Activated T-cell treated with anti-CD3 and anti-CD28 coated beads for 24 hours (primary cell): ENCODE results near the gene GABBR2.
"Not testable (repeated sequence)": the region's sequence is repeated elsewhere in the genome, so short reads cannot be mapped to it uniquely, and the experiment has no call there.

ENCODE experiments used
- DNase-seq: peaks from one replicate; pipeline ENCODE4 v3.0.0-alpha.2; 2020; ENCODE audit warnings: low read depth

GABBR2 gene

GRCh38 chr9:98593354-98594253, 115.1 kb downstream of the GABBR2 start:
- DNase-seq: no peak

DNA sequence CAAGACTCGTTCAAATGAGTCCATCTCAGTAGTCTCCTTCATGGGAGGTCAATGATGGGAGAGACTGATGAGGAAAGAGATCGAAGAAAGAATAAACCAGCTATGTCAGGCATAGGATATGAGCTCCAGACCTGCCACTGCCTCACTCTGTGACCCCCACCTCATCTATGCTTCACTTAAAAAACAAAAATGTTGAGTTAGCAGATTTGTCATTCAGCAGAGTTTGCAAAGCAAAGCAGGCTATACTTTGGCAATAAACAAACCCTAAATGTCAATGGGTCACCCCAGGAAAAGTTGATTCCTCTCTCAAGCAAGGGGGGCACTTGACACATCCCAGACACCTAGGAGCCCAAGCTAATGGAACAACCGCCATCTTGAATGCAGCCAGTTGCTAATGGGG, 117.0 kb downstream of the GABBR2 start:
- no peak for DNase-seq

DNA sequence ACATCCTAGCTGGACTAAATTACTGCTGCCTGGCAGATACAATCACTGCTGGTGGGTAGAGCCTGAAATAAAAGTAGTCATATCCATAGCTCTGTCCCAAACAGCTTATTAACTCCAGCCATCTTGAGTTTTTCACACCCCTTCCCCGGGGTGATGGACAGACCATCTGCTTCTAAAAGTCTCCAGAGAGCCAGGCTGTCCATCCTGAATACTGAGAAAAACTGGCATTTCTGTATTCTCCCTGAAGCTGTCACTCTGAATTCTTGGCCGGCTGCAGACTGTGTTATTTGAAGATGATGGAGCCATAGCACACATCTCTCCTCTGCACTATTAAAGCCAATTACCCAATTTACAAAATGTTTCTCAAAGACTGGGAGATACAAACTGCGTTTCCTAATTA, 118.6 kb downstream of the GABBR2 start:
- no peak for DNase-seq

DNA sequence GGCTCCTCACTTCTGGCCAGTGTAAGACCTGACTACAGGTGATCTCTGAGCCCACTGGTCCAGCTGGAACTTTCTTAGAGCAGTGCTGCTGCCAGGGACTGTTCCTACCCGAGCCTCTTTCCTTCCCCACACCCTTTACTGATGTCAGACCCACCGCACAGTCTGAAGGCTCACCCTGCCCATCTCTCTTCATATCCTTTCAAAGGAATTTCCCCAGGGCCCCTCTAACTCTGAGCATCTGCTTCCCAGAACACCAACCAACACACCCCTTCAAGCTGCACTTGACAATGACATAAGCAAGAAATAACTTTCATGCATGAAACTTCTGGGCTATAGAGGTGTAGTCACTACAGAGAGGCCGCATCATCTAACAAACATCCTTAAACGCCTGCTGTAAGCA, 119.6 kb downstream of the GABBR2 start:
- DNase-seq: no peak

- not testable (repeated sequence) for DNase-seq
These were observed 123.8 kb downstream of the GABBR2 start for GRCh38 chr9:98584853-98585438.

GRCh38 chr9:98584059-98584458, 124.7 kb downstream of the GABBR2 start:
- no peak for DNase-seq

- no peak for DNase-seq
These were observed 125.3 kb downstream of the GABBR2 start for GRCh38 chr9:98583417-98583816.

- no peak for DNase-seq
These were observed 127.8 kb downstream of the GABBR2 start for GRCh38 chr9:98580956-98581355.

DNA sequence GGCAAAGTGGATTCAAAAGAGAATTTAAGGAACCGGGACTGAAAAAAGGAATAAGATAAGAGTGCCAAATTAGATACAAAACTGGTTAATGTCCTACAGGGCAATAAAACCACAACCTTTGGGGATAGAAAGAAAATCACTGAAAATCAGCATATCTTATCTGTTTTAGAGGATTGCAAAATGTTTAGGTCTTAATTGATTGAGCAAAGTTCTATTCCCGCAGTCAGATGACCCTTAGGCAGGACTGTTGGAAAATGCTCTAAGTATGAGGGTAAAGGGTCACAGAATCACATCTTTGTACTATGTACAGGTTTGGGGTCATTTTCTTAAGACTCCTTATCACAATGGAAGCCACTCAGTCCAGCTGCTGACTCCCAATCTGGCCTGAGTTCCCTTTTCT, 129.0 kb downstream of the GABBR2 start:
- no peak for DNase-seq

DNA sequence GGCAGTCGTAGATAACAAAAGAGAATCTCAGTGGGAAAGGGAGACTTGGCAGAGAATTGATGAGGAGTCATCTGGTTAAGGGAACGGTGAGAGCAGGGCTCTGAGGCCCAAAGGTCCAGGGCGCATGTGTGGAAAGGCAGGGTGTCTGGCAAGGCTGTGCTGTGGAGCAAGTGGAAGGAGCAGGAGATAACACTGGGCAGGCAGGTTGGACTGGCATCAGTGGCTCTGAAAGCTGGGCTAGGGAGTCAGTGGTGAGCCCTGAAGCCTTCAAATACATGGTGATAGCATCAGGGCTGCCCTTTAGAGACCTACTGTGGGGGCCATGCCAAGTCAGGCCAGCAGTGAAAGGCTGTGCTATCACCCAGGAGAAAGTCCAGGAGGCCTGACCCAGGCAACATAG, 131.3 kb downstream of the GABBR2 start:
- DNase-seq: no peak

DNA sequence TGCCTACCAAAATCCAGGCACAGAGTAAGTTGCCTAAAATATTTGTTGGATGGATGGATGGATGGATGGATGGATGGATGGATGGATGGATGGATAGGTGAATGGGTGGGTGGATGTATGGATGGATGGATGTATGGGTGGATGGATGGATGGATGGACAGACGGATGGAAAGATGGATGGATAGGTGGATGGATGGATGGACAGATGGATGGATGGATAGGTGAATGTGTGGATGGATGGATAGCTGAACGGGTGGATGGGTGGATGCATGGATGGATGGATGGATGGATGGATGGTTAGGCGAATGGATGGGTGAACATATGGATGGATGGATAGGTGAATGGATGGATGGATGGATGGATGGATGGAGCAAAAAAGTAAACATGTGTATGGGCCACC, 131.9 kb downstream of the GABBR2 start:
- DNase-seq: no peak

- no peak for DNase-seq
These were observed 132.4 kb downstream of the GABBR2 start for GRCh38 chr9:98576354-98576753.

DNA sequence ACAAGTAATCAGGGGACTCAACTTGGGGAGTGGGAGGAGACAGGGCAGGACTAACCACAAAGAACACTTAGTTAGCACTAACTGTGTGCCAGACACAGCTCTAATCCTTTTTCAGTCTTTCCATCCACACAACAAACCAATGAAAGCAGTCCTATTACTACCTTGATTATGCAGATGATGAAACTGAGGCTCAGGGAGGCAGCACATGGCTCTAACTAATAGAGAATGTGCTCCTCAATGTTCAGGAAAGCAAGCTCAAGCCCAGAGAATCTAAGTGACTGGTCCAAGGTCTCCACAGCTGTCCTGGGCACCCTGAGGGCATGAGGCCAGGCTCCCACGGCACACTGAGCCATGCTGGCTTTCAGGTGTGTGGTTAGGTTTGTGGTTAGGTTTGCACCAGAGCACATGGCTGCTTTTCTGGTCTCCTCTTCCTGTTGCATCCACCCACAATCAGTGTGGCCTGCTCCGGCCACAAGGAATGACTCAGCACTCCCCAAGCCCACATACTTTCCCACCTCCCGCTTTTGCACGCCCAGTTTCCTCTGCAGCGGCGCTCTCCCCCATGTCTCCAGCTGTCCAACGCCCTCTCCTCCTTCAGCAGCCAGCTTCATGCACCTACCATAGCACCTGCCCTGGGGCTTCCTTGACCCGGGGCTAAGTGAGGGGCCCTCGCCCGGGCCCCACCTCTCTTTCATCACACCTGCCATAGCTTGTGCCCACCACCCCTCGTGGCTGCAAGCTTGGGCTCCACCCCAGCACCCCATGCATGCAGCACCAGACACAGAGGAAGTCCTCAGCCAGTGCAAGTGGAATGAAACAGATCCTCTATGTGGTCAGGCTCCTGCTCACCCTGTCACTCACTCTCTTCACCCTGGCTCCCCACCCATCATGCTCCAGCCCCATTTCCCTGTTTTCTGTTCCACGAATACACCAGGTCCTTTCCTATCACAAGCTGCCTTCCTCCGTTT, 133.1 kb downstream of the GABBR2 start:
- peak; percentile 5 for DNase-seq

DNA sequence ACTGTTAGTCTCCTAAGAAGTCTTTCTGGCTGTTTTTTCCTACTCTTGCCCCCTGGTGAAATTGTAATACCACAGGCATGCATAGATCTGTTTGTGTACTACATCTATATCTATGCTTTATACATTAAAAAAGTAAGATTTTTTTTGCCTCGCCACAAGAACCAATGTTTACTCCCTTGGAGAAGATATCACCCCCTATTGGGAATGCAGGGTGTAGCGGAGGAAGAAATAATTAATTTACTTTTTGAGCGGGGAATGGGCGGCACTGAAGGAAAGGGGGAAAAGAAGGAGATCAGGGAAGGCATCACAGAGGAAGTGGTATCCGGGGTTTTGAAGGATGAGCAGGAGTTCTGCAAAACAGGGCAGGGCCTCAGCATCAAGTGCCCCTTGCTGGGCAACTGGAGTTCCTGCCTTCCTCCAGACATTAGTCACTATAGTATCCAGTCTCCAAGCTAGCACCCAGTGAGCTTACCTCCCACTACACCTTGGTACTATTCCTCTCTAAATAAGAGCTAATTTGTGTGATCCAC, 134.9 kb downstream of the GABBR2 start:
- DNase-seq: no peak

DNA sequence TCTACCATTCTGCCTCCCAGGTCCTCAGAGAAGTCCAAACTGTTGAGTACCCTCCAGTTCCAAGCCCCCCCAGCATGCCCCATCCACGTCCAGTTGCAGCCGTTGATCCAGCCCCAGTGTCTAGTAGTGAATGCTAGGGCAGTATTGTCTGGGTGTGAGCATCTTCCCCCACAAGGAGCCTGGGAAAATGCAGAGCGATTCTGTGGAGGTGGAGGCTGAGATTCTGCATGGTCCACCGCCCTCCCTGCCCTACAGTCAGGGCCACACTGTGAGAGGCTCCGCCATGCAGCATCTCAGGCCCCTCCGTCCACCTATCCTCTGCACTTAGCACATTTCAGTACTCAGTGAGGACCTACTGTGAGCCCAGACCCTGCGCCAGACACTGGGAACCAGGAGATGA, 135.9 kb downstream of the GABBR2 start:
- DNase-seq: no peak

GRCh38 chr9:98572054-98572627, 136.6 kb downstream of the GABBR2 start:
- no peak for DNase-seq

GRCh38 chr9:98571643-98572042, 137.1 kb downstream of the GABBR2 start:
- DNase-seq: no peak

GRCh38 chr9:98570663-98571440, 137.9 kb downstream of the GABBR2 start:
- DNase-seq: no peak

- DNase-seq: no peak
These were observed 138.7 kb downstream of the GABBR2 start for GRCh38 chr9:98570055-98570454.

DNA sequence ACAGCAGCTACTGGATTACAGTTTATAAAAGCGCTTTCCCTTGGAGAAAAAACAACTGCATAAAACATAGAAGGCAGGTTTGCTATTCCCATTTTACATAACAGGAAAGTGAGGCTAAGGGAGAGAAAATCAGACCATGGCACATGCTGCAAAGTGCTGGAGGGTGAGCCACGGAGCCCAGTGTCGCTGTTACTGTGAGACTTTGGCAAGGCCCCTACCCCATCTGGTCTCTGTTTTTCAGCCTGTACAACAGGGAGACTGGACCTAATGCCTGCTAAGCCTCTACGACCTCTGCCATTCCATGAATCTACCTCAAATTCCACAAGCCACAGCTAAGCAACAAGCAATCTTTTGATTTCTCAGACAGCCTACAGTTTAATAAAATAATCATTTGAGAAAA, 139.2 kb downstream of the GABBR2 start:
- DNase-seq: no peak

GRCh38 chr9:98568909-98569469, 139.7 kb downstream of the GABBR2 start:
- no peak for DNase-seq
